ENCODE data around the gene ARHGAP31.

GRCh38 chr3:119378259-119378803, 84.1 kb downstream of the ARHGAP31 start:
- TF ChIP-seq CTCF (IDR thresholded peaks at IDR 0.05) (no peak), NFE2L1 (CRISPR knock-in tag; IDR thresholded peaks at IDR 0.05) (no peak), ZNF121 (CRISPR knock-in tag; IDR thresholded peaks at IDR 0.05) (no peak), ATF2 (CRISPR knock-in tag; IDR thresholded peaks at IDR 0.05; ENCODE audit: borderline replicate concordance, low read depth) (no peak)

Measured in WTC11 (cell line).